22Rv1 (cell line): Measurements from ENCODE around the gene CEP78.

Source experiments
- ZFX ChIP-seq: fragments of 450-650 bp; IDR thresholded peaks from 2 replicates; pipeline ENCODE4 v1.6.1; 2017; ENCODE audit warnings: antibody characterized with exemption, borderline replicate concordance
- TF ChIP-seq, protein P1 (sequence below): fragments of 450-650 bp; IDR thresholded peaks from 2 replicates; pipeline ENCODE4 v1.5.1; 2017; ENCODE audit warnings: mild to moderate bottlenecking

DNA sequence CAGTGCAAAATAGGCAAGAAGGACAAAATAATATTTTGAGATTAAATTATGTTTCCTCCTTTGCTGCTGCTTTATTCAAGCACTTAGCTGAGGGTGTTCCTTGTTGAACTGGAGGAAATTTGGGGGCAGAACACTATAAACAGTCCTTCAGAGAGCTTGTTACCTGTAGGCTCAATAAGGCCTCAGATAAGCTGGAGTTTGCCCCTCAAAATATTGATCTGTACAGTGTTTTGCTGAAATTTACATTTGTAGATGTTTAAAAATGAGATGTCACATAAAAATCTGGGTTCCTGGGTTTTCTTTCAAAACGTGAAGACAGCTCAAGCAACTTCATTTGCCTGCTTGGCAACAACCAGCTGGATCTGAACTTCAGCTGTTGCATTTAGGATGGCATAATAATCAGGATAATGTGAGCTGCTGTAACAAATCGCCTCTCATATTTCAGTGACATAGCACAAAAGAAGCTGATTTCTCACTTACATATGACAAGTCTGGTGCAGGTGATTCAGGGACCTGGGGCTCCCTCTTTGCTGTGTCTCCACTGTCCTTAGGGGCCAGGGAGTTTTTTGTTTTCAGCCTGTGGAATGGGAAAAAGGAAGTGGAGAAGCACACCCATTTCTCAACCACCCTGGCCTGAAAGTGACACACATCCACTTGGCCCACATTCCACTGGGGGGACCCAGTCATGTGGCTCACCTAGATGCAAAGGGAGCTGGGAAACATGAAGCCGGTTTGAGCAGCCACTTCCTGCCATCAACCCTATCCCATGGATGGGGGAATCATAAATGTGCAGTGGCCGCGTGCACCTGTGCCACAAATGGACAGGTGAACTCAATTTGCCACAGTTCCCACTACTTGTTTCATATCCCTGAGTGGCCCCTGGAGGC is 58.7 kb downstream of the CEP78 start:
- TF ChIP-seq, protein P1, sequence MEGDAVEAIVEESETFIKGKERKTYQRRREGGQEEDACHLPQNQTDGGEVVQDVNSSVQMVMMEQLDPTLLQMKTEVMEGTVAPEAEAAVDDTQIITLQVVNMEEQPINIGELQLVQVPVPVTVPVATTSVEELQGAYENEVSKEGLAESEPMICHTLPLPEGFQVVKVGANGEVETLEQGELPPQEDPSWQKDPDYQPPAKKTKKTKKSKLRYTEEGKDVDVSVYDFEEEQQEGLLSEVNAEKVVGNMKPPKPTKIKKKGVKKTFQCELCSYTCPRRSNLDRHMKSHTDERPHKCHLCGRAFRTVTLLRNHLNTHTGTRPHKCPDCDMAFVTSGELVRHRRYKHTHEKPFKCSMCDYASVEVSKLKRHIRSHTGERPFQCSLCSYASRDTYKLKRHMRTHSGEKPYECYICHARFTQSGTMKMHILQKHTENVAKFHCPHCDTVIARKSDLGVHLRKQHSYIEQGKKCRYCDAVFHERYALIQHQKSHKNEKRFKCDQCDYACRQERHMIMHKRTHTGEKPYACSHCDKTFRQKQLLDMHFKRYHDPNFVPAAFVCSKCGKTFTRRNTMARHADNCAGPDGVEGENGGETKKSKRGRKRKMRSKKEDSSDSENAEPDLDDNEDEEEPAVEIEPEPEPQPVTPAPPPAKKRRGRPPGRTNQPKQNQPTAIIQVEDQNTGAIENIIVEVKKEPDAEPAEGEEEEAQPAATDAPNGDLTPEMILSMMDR = no peak
- no peak for TF ChIP-seq ZFX
